Suprapubic skin (tissue), 3 donors: ENCODE measurements around the gene CAPZB.

Experiments used
- CTCF ChIP-seq, 2 donors: fragments of 200-600 bp in 1 of 2; fragments of 450-650 bp in 1 of 2; sonication (generic) in 1 of 2; IDR thresholded peaks; one replicate each; pipeline ENCODE4 v1.5.1; 2016 to 2019; ENCODE audit warnings: antibody characterized with exemption in 2 of 2, mild to moderate bottlenecking in 1 of 2, moderate library complexity in 1 of 2
- EP300 ChIP-seq: sonication (generic); formaldehyde crosslinking; IDR thresholded peaks from one replicate; pipeline ENCODE4 v1.6.1; 2017; ENCODE audit warnings: antibody characterized with exemption
- POLR2A ChIP-seq, 2 donors: fragments of 450-650 bp; IDR thresholded peaks; one replicate each; pipeline ENCODE4 v1.6.1; 2017; ENCODE audit warnings: antibody characterized with exemption in 2 of 2, mild to moderate bottlenecking in 2 of 2, moderate library complexity in 2 of 2

GRCh38 chr1:19493547-19493946 lies 8.2 kb upstream of the CAPZB start:
- TF ChIP-seq CTCF (IDR thresholded peaks at IDR 0.05) = no peak
- no peak for TF ChIP-seq POLR2A (IDR thresholded peaks at IDR 0.05)
- TF ChIP-seq EP300 = no peak
